Stimulated activated CD4-positive, alpha-beta T cell treated with anti-CD3 and anti-CD28 coated beads, Interleukin-1b, Interleukin-23, amount 100 ng/mL, for 1 hour (primary cell): Measurements from ENCODE around the gene OSBPL10.

Experiments used
- DNase-seq, 2 donors: peaks; one replicate each; pipeline ENCODE4 v3.0.0-alpha.2; 2020; ENCODE audit warnings: low read depth in 2 of 2

OSBPL10 gene

GRCh38 chr3:31744913-31745312, 236.1 kb downstream of the OSBPL10 start:
- no peak for DNase-seq

- no peak for DNase-seq
Observed at GRCh38 chr3:31743331-31744089, 237.6 kb downstream of the OSBPL10 start.

GRCh38 chr3:31740397-31740796, 240.7 kb downstream of the OSBPL10 start:
- DNase-seq = no peak

GRCh38 chr3:31738412-31738811, 242.7 kb downstream of the OSBPL10 start:
- no peak for DNase-seq

- DNase-seq = no peak
Observed at GRCh38 chr3:31735667-31736066, 245.4 kb downstream of the OSBPL10 start.

- no peak for DNase-seq
Observed at GRCh38 chr3:31733234-31733667, 247.8 kb downstream of the OSBPL10 start.

GRCh38 chr3:31732548-31732947, 248.5 kb downstream of the OSBPL10 start:
- DNase-seq = no peak

GRCh38 chr3:31729573-31729972, 251.5 kb downstream of the OSBPL10 start:
- no peak for DNase-seq

GRCh38 chr3:31729082-31729481, 252.0 kb downstream of the OSBPL10 start:
- DNase-seq = no peak

- DNase-seq = no peak
Observed at GRCh38 chr3:31728403-31728802, 252.7 kb downstream of the OSBPL10 start.

GRCh38 chr3:31725976-31726375, 255.1 kb downstream of the OSBPL10 start:
- no peak for DNase-seq

- no peak for DNase-seq
Observed at GRCh38 chr3:31725568-31725967, 255.5 kb downstream of the OSBPL10 start.

- DNase-seq = no peak
Observed at GRCh38 chr3:31724651-31725050, 256.4 kb downstream of the OSBPL10 start.

GRCh38 chr3:31724116-31724515, 256.9 kb downstream of the OSBPL10 start:
- no peak for DNase-seq

GRCh38 chr3:31723701-31724100, 257.4 kb downstream of the OSBPL10 start:
- DNase-seq = no peak

GRCh38 chr3:31721676-31722075, 259.4 kb downstream of the OSBPL10 start:
- no peak for DNase-seq

GRCh38 chr3:31714495-31715280, 266.4 kb downstream of the OSBPL10 start:
- DNase-seq = no peak

- DNase-seq = no peak
Observed at GRCh38 chr3:31713816-31714215, 267.2 kb downstream of the OSBPL10 start.

GRCh38 chr3:31710123-31710803, 270.8 kb downstream of the OSBPL10 start:
- no peak for DNase-seq

GRCh38 chr3:31709526-31709925, 271.5 kb downstream of the OSBPL10 start:
- DNase-seq = no peak

GRCh38 chr3:31709005-31709404, 272.1 kb downstream of the OSBPL10 start:
- DNase-seq = no peak

GRCh38 chr3:31707286-31707685, 273.8 kb downstream of the OSBPL10 start:
- no peak for DNase-seq

GRCh38 chr3:31705736-31706135, 275.3 kb downstream of the OSBPL10 start:
- no peak for DNase-seq
